GM19193 (cell line): Measurements from ENCODE around the gene HOMER2.

ENCODE experiments used
- POLR2A ChIP-seq: IDR thresholded peaks from 4 replicates; pipeline ENCODE4 v1.6.1; 2011; ENCODE audit not compliant: insufficient read depth, insufficient read length; ENCODE audit errors: extremely low read depth

Gene HOMER2

GRCh38 chr15:82898961-82899360 lies 53.6 kb downstream of the HOMER2 start:
- TF ChIP-seq POLR2A = no peak

GRCh38 chr15:82895983-82896382 lies 56.5 kb downstream of the HOMER2 start:
- no peak for TF ChIP-seq POLR2A

GRCh38 chr15:82894971-82895520 lies 57.5 kb downstream of the HOMER2 start:
- no peak for TF ChIP-seq POLR2A

- TF ChIP-seq POLR2A = no peak
Observed at GRCh38 chr15:82892573-82892972, 59.9 kb downstream of the HOMER2 start.

GRCh38 chr15:82890995-82891390 lies 61.5 kb downstream of the HOMER2 start:
- TF ChIP-seq POLR2A = no peak

- no peak for TF ChIP-seq POLR2A
Observed at GRCh38 chr15:82890338-82890994, 62.1 kb downstream of the HOMER2 start.

- no peak for TF ChIP-seq POLR2A
Observed at GRCh38 chr15:82882273-82882928, 70.1 kb downstream of the HOMER2 start.

- TF ChIP-seq POLR2A = no peak
Observed at GRCh38 chr15:82881747-82882146, 70.8 kb downstream of the HOMER2 start.

- no peak for TF ChIP-seq POLR2A
Observed at GRCh38 chr15:82880704-82881103, 71.8 kb downstream of the HOMER2 start.

GRCh38 chr15:82878325-82878724 lies 74.2 kb downstream of the HOMER2 start:
- TF ChIP-seq POLR2A = no peak

GRCh38 chr15:82877825-82878224 lies 74.7 kb downstream of the HOMER2 start:
- TF ChIP-seq POLR2A = no peak

- TF ChIP-seq POLR2A = no peak
Observed at GRCh38 chr15:82875411-82876003, 77.0 kb downstream of the HOMER2 start.

GRCh38 chr15:82874961-82875360 lies 77.6 kb downstream of the HOMER2 start:
- no peak for TF ChIP-seq POLR2A

- no peak for TF ChIP-seq POLR2A
Observed at GRCh38 chr15:82874267-82874666, 78.3 kb downstream of the HOMER2 start.

- no peak for TF ChIP-seq POLR2A
Observed at GRCh38 chr15:82873000-82873680, 79.4 kb downstream of the HOMER2 start.
